T1000 (cell line): ENCODE measurements around the gene AUTS2.

Source experiments
- DNase-seq: peaks from one replicate; lab custom pipeline; 2025; ENCODE audit warnings: mixed read lengths; lab: John Stamatoyannopoulos, UW

AUTS2 gene

GRCh38 chr7:69624435-69625230, 26.4 kb downstream of the AUTS2 start:
- DNase-seq = no peak

GRCh38 chr7:69625238-69625637, 27.0 kb downstream of the AUTS2 start:
- DNase-seq = no peak

GRCh38 chr7:69625798-69626197, 27.5 kb downstream of the AUTS2 start:
- no peak for DNase-seq

- no peak for DNase-seq
Measured at GRCh38 chr7:69630292-69630691, 32.0 kb downstream of the AUTS2 start.

- no peak for DNase-seq
Measured at GRCh38 chr7:69631131-69631530, 32.9 kb downstream of the AUTS2 start.

- DNase-seq = no peak
Measured at GRCh38 chr7:69632280-69632679, 34.0 kb downstream of the AUTS2 start.

GRCh38 chr7:69633122-69633831, 35.0 kb downstream of the AUTS2 start:
- no peak for DNase-seq

- no peak for DNase-seq
Measured at GRCh38 chr7:69635555-69636185, 37.4 kb downstream of the AUTS2 start.

GRCh38 chr7:69638674-69639073, 40.4 kb downstream of the AUTS2 start:
- DNase-seq = no peak

- DNase-seq = no peak
Measured at GRCh38 chr7:69640216-69640615, 41.9 kb downstream of the AUTS2 start.

- no peak for DNase-seq
Measured at GRCh38 chr7:69640925-69641594, 42.8 kb downstream of the AUTS2 start.

- no peak for DNase-seq
Measured at GRCh38 chr7:69643265-69643664, 45.0 kb downstream of the AUTS2 start.

- DNase-seq = no peak
Measured at GRCh38 chr7:69643708-69644445, 45.6 kb downstream of the AUTS2 start.

- no peak for DNase-seq
Measured at GRCh38 chr7:69645683-69646082, 47.4 kb downstream of the AUTS2 start.

GRCh38 chr7:69651101-69651590, 52.9 kb downstream of the AUTS2 start:
- DNase-seq = no peak

GRCh38 chr7:69652947-69653701, 54.8 kb downstream of the AUTS2 start:
- no peak for DNase-seq

GRCh38 chr7:69653806-69654205, 55.5 kb downstream of the AUTS2 start:
- DNase-seq = no peak

GRCh38 chr7:69654381-69654780, 56.1 kb downstream of the AUTS2 start:
- no peak for DNase-seq

GRCh38 chr7:69654849-69655707, 56.8 kb downstream of the AUTS2 start:
- no peak for DNase-seq

GRCh38 chr7:69656077-69656476, 57.8 kb downstream of the AUTS2 start:
- DNase-seq = no peak
